OCI-M1 (cell line): ENCODE results near the gene APCDD1.
A peak's percentile ranks its signal among the peaks of the same experiment; 100 is the strongest.
"Not testable (repeated sequence)": the region's sequence is repeated elsewhere in the genome, so short reads cannot be mapped to it uniquely, and the experiment has no call there.

Experiments used
- DNase-seq: peaks from one replicate; lab custom pipeline; 2025; lab: John Stamatoyannopoulos, UW

APCDD1 gene

GRCh38 chr18:10463096-10463495 lies 8.7 kb downstream of the APCDD1 start:
- DNase-seq = no peak

- no peak for DNase-seq
These were observed 9.3 kb downstream of the APCDD1 start for GRCh38 chr18:10463741-10464140.

GRCh38 chr18:10464161-10464648 lies 9.8 kb downstream of the APCDD1 start:
- DNase-seq = not testable (repeated sequence)

GRCh38 chr18:10465174-10465939 lies 10.9 kb downstream of the APCDD1 start:
- no peak for DNase-seq

DNA sequence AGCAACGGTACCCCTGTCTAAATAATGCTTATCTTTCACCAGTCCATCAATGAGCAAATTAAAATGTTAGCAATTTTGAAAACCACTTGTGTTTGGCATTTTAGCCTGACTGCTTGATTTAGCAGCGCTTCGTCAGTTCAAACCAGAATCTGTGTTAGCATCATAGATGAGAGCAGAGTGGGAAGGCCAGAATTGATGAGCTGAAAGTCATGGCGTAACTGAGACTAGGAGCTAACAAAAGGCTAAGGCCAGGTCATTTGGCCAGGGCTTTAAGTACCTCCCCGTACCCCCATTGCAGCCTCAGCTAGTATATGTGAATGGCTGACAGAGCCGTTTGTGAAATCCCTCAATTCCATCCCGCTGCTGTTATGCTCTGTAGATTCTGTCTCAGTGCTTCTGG lies 16.0 kb downstream of the APCDD1 start:
- no peak for DNase-seq

DNA sequence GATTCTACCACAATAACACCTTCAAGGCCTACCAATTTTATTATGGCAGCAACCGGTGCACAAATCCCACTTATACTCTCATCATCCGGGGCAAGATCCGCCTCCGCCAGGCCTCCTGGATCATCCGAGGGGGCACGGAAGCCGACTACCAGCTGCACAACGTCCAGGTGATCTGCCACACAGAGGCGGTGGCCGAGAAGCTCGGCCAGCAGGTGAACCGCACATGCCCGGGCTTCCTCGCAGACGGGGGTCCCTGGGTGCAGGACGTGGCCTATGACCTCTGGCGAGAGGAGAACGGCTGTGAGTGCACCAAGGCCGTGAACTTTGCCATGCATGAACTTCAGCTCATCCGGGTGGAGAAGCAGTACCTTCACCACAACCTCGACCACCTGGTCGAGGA lies 17.1 kb downstream of the APCDD1 start:
- DNase-seq = no peak

- DNase-seq = no peak
These were observed 18.7 kb downstream of the APCDD1 start for GRCh38 chr18:10473132-10473531.

GRCh38 chr18:10474309-10474708 lies 19.9 kb downstream of the APCDD1 start:
- no peak for DNase-seq

- DNase-seq = no peak
These were observed 20.8 kb downstream of the APCDD1 start for GRCh38 chr18:10475276-10475653.

DNA sequence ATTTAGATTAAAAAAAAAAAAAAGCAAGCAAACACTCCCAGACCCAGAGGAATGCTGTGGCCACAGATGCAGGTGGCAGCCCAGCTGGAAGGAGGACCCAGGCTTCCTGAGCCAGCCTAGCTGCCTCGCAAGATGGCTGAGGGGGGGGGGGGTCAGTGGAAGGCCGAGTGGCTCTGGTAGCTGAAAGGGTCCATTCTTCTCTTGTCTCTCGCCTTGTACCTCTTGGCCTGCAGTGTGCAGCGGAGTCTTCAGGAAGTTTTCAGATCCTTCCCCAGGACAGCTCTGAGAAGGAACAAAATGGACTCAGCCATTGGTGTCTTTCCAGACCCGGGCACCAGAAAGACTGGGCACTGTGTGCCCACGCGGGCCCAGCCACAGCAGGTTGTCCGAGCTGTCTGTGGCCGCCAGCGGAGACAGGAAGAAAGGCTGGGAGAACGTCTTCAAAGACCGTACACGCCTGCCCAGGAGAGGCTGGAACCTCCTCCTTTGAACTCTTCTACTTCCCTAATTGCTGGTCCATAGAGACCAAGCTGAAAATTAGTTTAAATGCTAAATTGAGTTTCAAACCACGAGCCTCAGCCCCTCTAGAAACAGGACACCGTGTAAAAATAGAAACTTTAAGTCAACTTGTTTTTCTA lies 21.3 kb downstream of the APCDD1 start:
- DNase-seq = no peak

GRCh38 chr18:10476338-10476791 lies 21.9 kb downstream of the APCDD1 start:
- no peak for DNase-seq

DNA sequence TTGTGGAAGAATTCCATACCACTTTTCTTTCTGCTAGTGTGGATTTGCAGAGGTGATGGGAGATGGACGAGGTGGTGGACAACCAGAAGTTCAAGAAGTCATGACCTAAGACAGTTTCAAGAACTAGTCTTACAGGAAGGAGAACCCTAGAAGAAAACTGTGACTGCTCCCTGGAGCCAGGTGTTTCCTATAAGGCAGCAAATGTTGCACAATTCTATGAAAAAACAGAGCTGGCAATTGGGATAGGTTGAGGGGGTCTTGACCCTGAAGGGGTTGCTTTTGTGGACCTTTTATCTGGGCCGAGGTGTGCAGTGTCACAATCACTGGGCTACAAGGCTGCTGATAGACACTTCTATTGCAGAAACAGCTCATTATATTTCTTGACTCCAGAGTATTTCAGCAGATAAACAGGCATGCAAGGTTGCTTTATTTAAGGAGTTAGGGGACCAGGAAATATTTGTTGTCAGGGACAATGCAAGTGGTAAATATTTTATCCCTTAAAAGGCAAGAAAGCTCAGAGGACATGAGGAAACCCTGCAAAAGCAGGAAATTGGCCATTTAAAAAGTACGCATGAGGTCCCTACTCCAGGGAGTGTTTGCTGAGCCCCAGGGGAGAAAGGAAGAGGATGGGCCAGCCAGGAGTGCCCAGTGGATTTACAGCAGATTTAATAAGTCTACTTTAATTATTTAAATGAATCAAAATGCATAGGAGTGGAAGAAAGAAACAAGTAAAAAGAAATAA lies 22.9 kb downstream of the APCDD1 start:
- no peak for DNase-seq

DNA sequence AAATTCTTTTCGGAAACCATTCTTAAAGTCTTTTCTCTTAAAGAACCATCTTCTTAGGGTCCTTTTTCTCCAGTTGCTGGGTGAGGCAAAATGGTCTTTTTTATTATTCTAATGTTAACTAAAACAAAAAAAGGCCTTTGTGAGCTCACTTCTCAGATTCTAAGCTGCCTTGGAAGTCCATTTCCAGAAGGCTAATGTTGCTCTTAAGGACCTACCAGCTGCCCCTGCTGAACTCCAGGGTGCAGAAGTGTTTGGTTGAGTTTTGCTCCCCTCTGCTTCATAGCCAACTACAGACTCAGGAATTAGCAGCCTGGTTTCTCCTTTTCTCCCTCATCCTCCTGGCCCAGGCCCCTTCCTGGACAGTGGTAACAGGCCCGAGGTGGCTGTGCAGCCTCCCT lies 23.4 kb downstream of the APCDD1 start:
- no peak for DNase-seq

- no peak for DNase-seq
These were observed 27.4 kb downstream of the APCDD1 start for GRCh38 chr18:10481831-10482230.

GRCh38 chr18:10482363-10482984 lies 28.0 kb downstream of the APCDD1 start:
- DNase-seq = no peak

GRCh38 chr18:10482985-10483949 lies 28.8 kb downstream of the APCDD1 start:
- peak; percentile 36 for DNase-seq

GRCh38 chr18:10485475-10485874 lies 31.0 kb downstream of the APCDD1 start:
- no peak for DNase-seq

DNA sequence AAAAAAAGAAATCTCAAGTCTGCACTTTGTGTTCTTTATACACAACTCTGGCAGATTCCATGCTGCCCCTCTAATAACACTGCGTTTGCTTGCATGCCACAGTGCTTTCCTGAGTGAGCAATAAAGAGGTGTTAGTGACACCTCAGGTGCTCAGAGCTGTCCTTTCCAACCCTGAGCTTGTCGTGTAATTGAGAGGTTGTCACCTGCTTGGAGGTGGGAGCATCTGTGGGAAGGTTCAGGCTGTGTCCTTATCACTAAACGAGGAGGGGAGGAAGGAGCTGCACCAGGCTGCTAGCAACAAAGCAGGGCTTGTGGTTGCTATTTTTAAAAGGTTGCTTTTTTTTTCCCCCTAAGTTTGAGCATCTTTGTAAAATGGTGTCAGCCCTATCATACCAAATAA lies 31.9 kb downstream of the APCDD1 start:
- DNase-seq = no peak

GRCh38 chr18:10487154-10487553 lies 32.7 kb downstream of the APCDD1 start:
- DNase-seq = no peak

DNA sequence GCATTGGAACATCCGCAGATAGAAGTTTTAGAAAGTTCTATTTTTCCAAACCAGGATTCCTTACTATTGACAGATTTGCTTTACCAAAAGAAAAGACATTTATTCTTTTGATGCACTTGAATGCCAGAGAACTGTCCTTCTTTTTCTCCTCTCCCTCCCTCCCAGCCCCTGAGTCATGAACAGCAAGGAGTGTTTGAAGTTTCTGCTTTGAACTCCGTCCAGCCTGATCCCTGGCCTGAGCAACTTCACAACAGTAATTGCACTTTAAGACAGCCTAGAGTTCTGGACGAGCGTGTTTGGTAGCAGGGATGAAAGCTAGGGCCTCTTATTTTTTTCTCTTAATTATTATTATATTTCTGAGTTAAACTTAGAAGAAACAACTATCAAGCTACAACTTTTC lies 33.6 kb downstream of the APCDD1 start:
- no peak for DNase-seq
